AG04450 (cell line): ENCODE results near the gene ALDH16A1. TPM values are rescaled to one million over a fixed set of nuclear protein-coding genes. Genes with fewer than 3 reads are reported as not detected.
A peak's percentile ranks its signal among the peaks of the same experiment; 100 is the strongest.

Source experiments
- CTCF ChIA-PET: fragments of 300-600, 350-600 bp; formaldehyde crosslinking; extraction: SDS; loops from one replicate; lab custom pipeline; 2022; ENCODE audit warnings: antibody characterized with exemption, inconsistent platforms; lab: Charles Lee
- POLR2A ChIA-PET: fragments of 350-600 bp; formaldehyde crosslinking; extraction: SDS; loops from one replicate; lab custom pipeline; 2021; ENCODE audit warnings: antibody characterized with exemption, inconsistent platforms; lab: Yijun Ruan, JAX
- DNase-seq: peaks from one replicate; pipeline ENCODE4 v3.0.0-alpha.2; 2011; ENCODE audit warnings: low read depth, low spot score
- H3K27ac ChIP-seq: one replicate; pipeline ENCODE4 v1.5.1; 2012; ENCODE audit warnings: low read depth, low read length, control low read depth
- H3K27me3 ChIP-seq: one replicate; pipeline ENCODE4 v1.6.0; 2012; ENCODE audit warnings: low read length; ENCODE audit not compliant: control insufficient read depth, insufficient read depth
- H3K4me3 ChIP-seq: 2 replicates; pipeline ENCODE4 v1.5.1; 2011; ENCODE audit warnings: mild to moderate bottlenecking, low read depth, low read length, control low read depth
- H3K9me3 ChIP-seq: 2 replicates; pipeline ENCODE4 v1.5.1; 2012; ENCODE audit warnings: low read length; ENCODE audit not compliant: control insufficient read depth, insufficient read depth
- polyA plus RNA-seq: library from polyadenylated mRNA; depleted of rRNA; stranded (reverse); fragments of >200 nt; gene quantifications from 2 replicates; pipeline ENCODE4 v1.2.3, GENCODE V29; 2011
- TF ChIP-seq, protein P1 (sequence below): IDR thresholded peaks from 2 replicates; pipeline ENCODE4 v1.5.1; 2011; ENCODE audit warnings: low read depth, low read length, control low read depth, inconsistent platforms

The ALDH16A1 gene
- polyA plus RNA-seq, 1 experiment, result 4.1 TPM

DNA sequence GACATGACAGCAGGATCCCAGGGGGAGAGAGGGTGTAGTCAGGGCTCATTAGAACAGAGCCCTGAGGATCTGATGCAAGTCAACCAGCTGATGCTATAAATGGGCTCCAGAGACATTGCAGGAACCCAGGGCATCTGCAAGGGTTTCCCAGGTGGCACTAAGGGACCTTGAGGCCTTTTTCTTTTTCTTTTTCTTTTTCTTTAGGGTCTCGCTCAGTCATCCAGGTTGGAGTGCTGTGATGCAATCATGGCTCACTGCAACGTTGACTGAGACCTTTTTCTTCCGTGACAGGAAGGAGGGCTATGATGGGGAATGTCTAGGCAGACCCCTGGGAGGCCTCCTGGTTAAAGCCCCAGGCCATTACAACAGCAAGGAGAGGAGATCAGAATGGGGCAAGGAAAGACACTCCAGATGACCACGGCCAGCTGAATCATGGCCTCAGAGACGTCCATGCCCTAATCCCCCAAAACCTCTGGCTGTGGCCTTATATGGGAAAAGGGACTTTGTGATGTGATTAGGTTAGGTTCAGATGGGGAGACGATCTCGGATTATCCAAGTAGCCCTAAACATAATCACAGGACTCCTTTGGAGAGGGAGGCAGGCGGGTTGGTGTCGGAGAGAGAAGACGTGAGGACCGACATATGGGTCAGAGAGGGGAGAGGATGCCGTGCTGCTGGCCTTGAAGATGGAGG lies 54.9 kb downstream of the ALDH16A1 start:
- H3K27ac ChIP-seq, result no peak overlapping the region
- CTCF ChIA-PET, result interaction anchor here (1.0 kb wide), 1 partner anchor 62 kb away, joined by 5 read pairs; no protein-coding TSS in a partner anchor

GRCh38 chr19:49512970-49513745 lies 60.1 kb downstream of the ALDH16A1 start:
- TF ChIP-seq, protein P1, sequence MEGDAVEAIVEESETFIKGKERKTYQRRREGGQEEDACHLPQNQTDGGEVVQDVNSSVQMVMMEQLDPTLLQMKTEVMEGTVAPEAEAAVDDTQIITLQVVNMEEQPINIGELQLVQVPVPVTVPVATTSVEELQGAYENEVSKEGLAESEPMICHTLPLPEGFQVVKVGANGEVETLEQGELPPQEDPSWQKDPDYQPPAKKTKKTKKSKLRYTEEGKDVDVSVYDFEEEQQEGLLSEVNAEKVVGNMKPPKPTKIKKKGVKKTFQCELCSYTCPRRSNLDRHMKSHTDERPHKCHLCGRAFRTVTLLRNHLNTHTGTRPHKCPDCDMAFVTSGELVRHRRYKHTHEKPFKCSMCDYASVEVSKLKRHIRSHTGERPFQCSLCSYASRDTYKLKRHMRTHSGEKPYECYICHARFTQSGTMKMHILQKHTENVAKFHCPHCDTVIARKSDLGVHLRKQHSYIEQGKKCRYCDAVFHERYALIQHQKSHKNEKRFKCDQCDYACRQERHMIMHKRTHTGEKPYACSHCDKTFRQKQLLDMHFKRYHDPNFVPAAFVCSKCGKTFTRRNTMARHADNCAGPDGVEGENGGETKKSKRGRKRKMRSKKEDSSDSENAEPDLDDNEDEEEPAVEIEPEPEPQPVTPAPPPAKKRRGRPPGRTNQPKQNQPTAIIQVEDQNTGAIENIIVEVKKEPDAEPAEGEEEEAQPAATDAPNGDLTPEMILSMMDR, result no peak
- Histone ChIP-seq H3K27ac (no peak overlapping the region), H3K9me3 (no peaks in the 10 kb centered on the region), H3K4me3 (peak overlapping the region; percentile 63), H3K27me3 (no peaks in the 10 kb centered on the region)
- DNase-seq, result no peak
- CTCF ChIA-PET, result interaction anchor here (1.2 to 2.2 kb wide), 2 partner anchors 34 to 56 kb away, joined by 4 to 5 read pairs; no protein-coding TSS in a partner anchor
- POLR2A ChIA-PET, result interaction anchor here (0.9 to 1.4 kb wide), 2 partner anchors 17 to 67 kb away, joined by 3 to 4 read pairs; partner anchors contain the start of genes NOSIP and RPS11

More for the DNA sequence above, 54.9 kb downstream of the ALDH16A1 start:
- Histone ChIP-seq H3K9me3 (no peaks in the 10 kb centered on the region), H3K27me3 (no peaks in the 10 kb centered on the region), H3K4me3 (no peak overlapping the region)
- no peak for DNase-seq
- TF ChIP-seq, protein P1, result no peak
- POLR2A ChIA-PET, result interaction anchor here (0.9 kb wide), 1 partner anchor 12 kb away, joined by 4 read pairs; the partner anchor contains the start of gene RPS11

GRCh38 chr19:49513746-49514118 lies 60.7 kb downstream of the ALDH16A1 start:
- H3K27ac ChIP-seq, result no peak overlapping the region
- peak overlapping the region; percentile 29 for H3K4me3 ChIP-seq
- ChIA-PET POLR2A (interaction anchor here (1.4 kb wide), 1 partner anchor 18 kb away, joined by 4 read pairs; the partner anchor contains the start of gene RPS11), CTCF (interaction anchor here (1.2 to 2.2 kb wide), 2 partner anchors 33 to 56 kb away, joined by 4 to 5 read pairs; no protein-coding TSS in a partner anchor)
- TF ChIP-seq, protein P1, result no peak
- no peak for DNase-seq
- H3K9me3 ChIP-seq, result no peaks in the 10 kb centered on the region
- H3K27me3 ChIP-seq, result no peaks in the 10 kb centered on the region

- CTCF ChIA-PET, result interaction anchor here (2.2 kb wide), 1 partner anchor 33 kb away, joined by 5 read pairs; no protein-coding TSS in a partner anchor
- no peak overlapping the region for H3K27ac ChIP-seq
- H3K27me3 ChIP-seq, result no peaks in the 10 kb centered on the region
- POLR2A ChIA-PET, result interaction anchor here (0.7 kb wide), 1 partner anchor 13 kb away, joined by 8 read pairs; the partner anchor contains the start of gene RCN3
- DNase-seq, result no peak
- H3K9me3 ChIP-seq, result no peaks in the 10 kb centered on the region
- TF ChIP-seq, protein P1, result no peak
- H3K4me3 ChIP-seq, result no peak overlapping the region
Measured at GRCh38 chr19:49514151-49514550, 61.1 kb downstream of the ALDH16A1 start.
